Cardiac muscle cell (in vitro differentiated cells and primary cell): ENCODE measurements around the gene BAIAP2. TPM values are rescaled to one million over a fixed set of nuclear protein-coding genes. Genes with fewer than 3 reads are reported as not detected.

ENCODE experiments used
- DNase-seq, 2 donors: peaks; one replicate each; pipeline versions ENCODE4 v3.0.0 to v3.0.0-alpha.2; 2010 to 2017; ENCODE audit warnings: low read depth in 1 of 2, low spot score in 1 of 2
- H3K27ac ChIP-seq: fragments of 200-600 bp; sonication (generic); 2 replicates; pipeline ENCODE4 v1.5.1; 2016
- H3K27me3 ChIP-seq: fragments of 200-600 bp; sonication (generic); 2 replicates; pipeline ENCODE4 v1.6.0; 2016; ENCODE audit warnings: control low read depth
- H3K36me3 ChIP-seq: fragments of 200-600 bp; sonication (generic); 2 replicates; pipeline ENCODE4 v1.5.1; 2016; ENCODE audit warnings: control low read depth
- H3K4me1 ChIP-seq: fragments of 200-600 bp; sonication (generic); 2 replicates; pipeline ENCODE4 v1.8.1; 2017; ENCODE audit warnings: low read depth, mild to moderate bottlenecking, mixed run types
- H3K4me3 ChIP-seq: fragments of 200-600 bp; sonication (generic); 2 replicates; pipeline ENCODE4 v1.5.1; 2016; ENCODE audit warnings: mild to moderate bottlenecking
- H3K9me3 ChIP-seq: fragments of 200-600 bp; sonication (generic); 2 replicates; pipeline ENCODE4 v1.5.1; 2017; ENCODE audit warnings: low read depth, mild to moderate bottlenecking, control low read depth
- CTCF ChIP-seq: IDR thresholded peaks from 2 replicates; pipeline ENCODE4 v1.5.1; 2012; ENCODE audit warnings: low read depth, mild to moderate bottlenecking, low read length
- polyA plus RNA-seq: library from polyadenylated mRNA; unstranded; fragments of >200 nt; fragmentation: Nextera tagmentation; extraction: Ambion mirVana; gene quantifications from 2 replicates; pipeline ENCODE4 v1.2.1, GENCODE V29; 2016
- total RNA-seq: library from RNA; depleted of rRNA; stranded (reverse); fragments of >200 nt; gene quantifications from 2 replicates; pipeline ENCODE4 v1.2.3, GENCODE V29; 2016

BAIAP2 gene
- total and polyA plus RNA-seq, 2 experiments from 2014 or later = 22.5 to 24.9 TPM

GRCh38 chr17:81095383-81095762 is 60.4 kb downstream of the BAIAP2 start:
- Histone ChIP-seq H3K4me3 (no peak overlapping the region), H3K36me3 (no peaks in the 10 kb centered on the region), H3K27me3 (no peaks in the 10 kb centered on the region), H3K4me1 (peaks cover 41% of the 10 kb centered on the region), H3K9me3 (no peaks in the 10 kb centered on the region), H3K27ac (peak overlapping the region; percentile 42)
- no peak for TF ChIP-seq CTCF
- no peak for DNase-seq

- H3K36me3 ChIP-seq = no peaks in the 10 kb centered on the region
- H3K27ac ChIP-seq = no peak overlapping the region
- H3K4me1 ChIP-seq = peaks cover 41% of the 10 kb centered on the region
- H3K27me3 ChIP-seq = no peaks in the 10 kb centered on the region
- H3K4me3 ChIP-seq = no peak overlapping the region
- DNase-seq = peak in 1 of 2 donors; percentile 33
- TF ChIP-seq CTCF = no peak
- no peaks in the 10 kb centered on the region for H3K9me3 ChIP-seq
Observed at GRCh38 chr17:81096741-81097133, 61.8 kb downstream of the BAIAP2 start.

- Histone ChIP-seq H3K36me3 (no peaks in the 10 kb centered on the region), H3K27ac (no peak overlapping the region), H3K4me3 (no peak overlapping the region), H3K9me3 (no peaks in the 10 kb centered on the region), H3K27me3 (no peaks in the 10 kb centered on the region), H3K4me1 (peaks cover 41% of the 10 kb centered on the region)
- TF ChIP-seq CTCF = peak; percentile 70
- peak; percentile 83 to 87 for DNase-seq
Observed at GRCh38 chr17:81097134-81097942, 62.4 kb downstream of the BAIAP2 start.

GRCh38 chr17:81097943-81098308 is 63.0 kb downstream of the BAIAP2 start:
- no peak for DNase-seq
- Histone ChIP-seq H3K9me3 (no peaks in the 10 kb centered on the region), H3K4me3 (no peak overlapping the region), H3K27me3 (no peaks in the 10 kb centered on the region), H3K36me3 (no peaks in the 10 kb centered on the region), H3K4me1 (peaks cover 41% of the 10 kb centered on the region), H3K27ac (no peak overlapping the region)
- no peak for TF ChIP-seq CTCF

GRCh38 chr17:81099888-81100287 is 64.9 kb downstream of the BAIAP2 start:
- H3K9me3 ChIP-seq = no peaks in the 10 kb centered on the region
- H3K36me3 ChIP-seq = no peaks in the 10 kb centered on the region
- H3K4me1 ChIP-seq = peaks cover 35% of the 10 kb centered on the region
- no peak overlapping the region for H3K27ac ChIP-seq
- no peak for DNase-seq
- no peak overlapping the region for H3K4me3 ChIP-seq
- TF ChIP-seq CTCF = no peak
- H3K27me3 ChIP-seq = no peaks in the 10 kb centered on the region
